Skeletal muscle tissue (tissue), 4 donors: ENCODE measurements around the gene TNIP1. TPM values are rescaled to one million over a fixed set of nuclear protein-coding genes. Genes with fewer than 3 reads are reported as not detected.

Experiments used
- H3K27ac ChIP-seq: one replicate; pipeline ENCODE4 v1.7.0; 2013; ENCODE audit warnings: mild to moderate bottlenecking, low read depth, low read length, inconsistent platforms
- H3K27me3 ChIP-seq, 3 donors: one replicate each; pipeline ENCODE4 v1.7.0; 2013; ENCODE audit warnings: low read length in 3 of 3; ENCODE audit not compliant: control insufficient read depth in 3 of 3, insufficient read depth in 3 of 3
- H3K36me3 ChIP-seq, 3 donors: one replicate each; pipeline ENCODE4 v1.7.0; 2013; ENCODE audit warnings: low read length in 3 of 3; ENCODE audit not compliant: control insufficient read depth in 3 of 3, insufficient read depth in 3 of 3
- H3K4me1 ChIP-seq, 3 donors: one replicate each; pipeline ENCODE4 v1.7.0; 2013; ENCODE audit warnings: low read length in 3 of 3, mild to moderate bottlenecking in 3 of 3; ENCODE audit not compliant: control insufficient read depth in 3 of 3, insufficient read depth in 3 of 3
- H3K4me3 ChIP-seq, 3 donors: one replicate each; pipeline ENCODE4 v1.7.0; 2013; ENCODE audit warnings: low read length in 3 of 3
- H3K9ac ChIP-seq, 3 donors: one replicate each; pipeline ENCODE4 v1.7.0; 2013; ENCODE audit warnings: low read length in 3 of 3, mild to moderate bottlenecking in 3 of 3, moderate library complexity in 2 of 3, low read depth in 1 of 3
- H3K9me3 ChIP-seq, 3 donors: one replicate each; pipeline ENCODE4 v1.7.0; 2013; ENCODE audit warnings: low read length in 3 of 3; ENCODE audit not compliant: control insufficient read depth in 3 of 3
- total RNA-seq: library from RNA; depleted of rRNA; stranded (reverse); fragments of >200 nt; gene quantifications from one replicate; pipeline ENCODE4 v1.2.3, GENCODE V29; 2014
- donor health status: Osteomylitis.

Gene TNIP1
- total RNA-seq, 1 donor from 2014 or later, result 42.8 TPM

GRCh38 chr5:151002250-151002649 is 78.6 kb downstream of the TNIP1 start:
- no peaks in the 10 kb centered on the region for H3K9me3 ChIP-seq
- no peaks in the 10 kb centered on the region for H3K36me3 ChIP-seq
- no peak overlapping the region for H3K27ac ChIP-seq
- peaks cover 32 to 36% (median 33%) of the 10 kb centered on the region in 3 donors for H3K4me1 ChIP-seq
- no peaks in the 10 kb centered on the region for H3K27me3 ChIP-seq
- H3K9ac ChIP-seq, result no peak overlapping the region
- H3K4me3 ChIP-seq, result no peak overlapping the region

- H3K9me3 ChIP-seq, result no peaks in the 10 kb centered on the region
- no peak overlapping the region for H3K9ac ChIP-seq
- H3K4me1 ChIP-seq, result peaks cover 24 to 28% (median 26%) of the 10 kb centered on the region in 3 donors
- no peak overlapping the region for H3K27ac ChIP-seq
- no peaks in the 10 kb centered on the region for H3K27me3 ChIP-seq
- H3K4me3 ChIP-seq, result no peak overlapping the region
- no peaks in the 10 kb centered on the region for H3K36me3 ChIP-seq
Measured at GRCh38 chr5:151001436-151001835, 79.4 kb downstream of the TNIP1 start.

GRCh38 chr5:150999704-151000442 is 81.0 kb downstream of the TNIP1 start:
- no peak overlapping the region for H3K27ac ChIP-seq
- no peaks in the 10 kb centered on the region for H3K27me3 ChIP-seq
- peaks cover 9 to 14% (median 11%) of the 10 kb centered on the region in 3 donors for H3K4me1 ChIP-seq
- no peaks in the 10 kb centered on the region for H3K9me3 ChIP-seq
- H3K36me3 ChIP-seq, result no peaks in the 10 kb centered on the region
- H3K9ac ChIP-seq, result peak overlapping the region in 1 of 3 donors; percentile 41
- peak overlapping the region in 1 of 3 donors; percentile 2 for H3K4me3 ChIP-seq

- H3K27ac ChIP-seq, result no peak overlapping the region
- H3K36me3 ChIP-seq, result no peaks in the 10 kb centered on the region
- H3K27me3 ChIP-seq, result no peaks in the 10 kb centered on the region
- H3K9ac ChIP-seq, result no peak overlapping the region
- H3K9me3 ChIP-seq, result no peaks in the 10 kb centered on the region
- no peak overlapping the region for H3K4me3 ChIP-seq
- H3K4me1 ChIP-seq, result no peaks in the 10 kb centered on the region
Measured at GRCh38 chr5:150993826-150994412, 86.9 kb downstream of the TNIP1 start.

- Histone ChIP-seq H3K36me3 (no peaks in the 10 kb centered on the region), H3K4me1 (no peaks in the 10 kb centered on the region), H3K4me3 (no peak overlapping the region), H3K9ac (no peak overlapping the region), H3K9me3 (no peaks in the 10 kb centered on the region), H3K27me3 (no peaks in the 10 kb centered on the region), H3K27ac (no peak overlapping the region)
Measured at GRCh38 chr5:150993422-150993821, 87.4 kb downstream of the TNIP1 start.

- Histone ChIP-seq H3K36me3 (no peaks in the 10 kb centered on the region), H3K4me3 (no peak overlapping the region), H3K27ac (no peak overlapping the region), H3K4me1 (no peaks in the 10 kb centered on the region), H3K9me3 (no peaks in the 10 kb centered on the region), H3K27me3 (no peaks in the 10 kb centered on the region), H3K9ac (no peak overlapping the region)
Measured at GRCh38 chr5:150992705-150993104, 88.1 kb downstream of the TNIP1 start.

- Histone ChIP-seq H3K36me3 (no peaks in the 10 kb centered on the region), H3K9ac (no peak overlapping the region), H3K4me1 (no peaks in the 10 kb centered on the region)
Measured at GRCh38 chr5:150989695-150990094, 91.1 kb downstream of the TNIP1 start.

GRCh38 chr5:150987746-150988145 is 93.1 kb downstream of the TNIP1 start:
- H3K9me3 ChIP-seq, result no peaks in the 10 kb centered on the region

More at GRCh38 chr5:150989695-150990094, 91.1 kb downstream of the TNIP1 start:
- Histone ChIP-seq H3K9me3 (no peaks in the 10 kb centered on the region), H3K27me3 (no peaks in the 10 kb centered on the region), H3K4me3 (no peak overlapping the region), H3K27ac (no peak overlapping the region)

More at GRCh38 chr5:150987746-150988145, 93.1 kb downstream of the TNIP1 start:
- Histone ChIP-seq H3K36me3 (no peaks in the 10 kb centered on the region), H3K4me3 (no peak overlapping the region), H3K4me1 (no peaks in the 10 kb centered on the region), H3K9ac (no peak overlapping the region), H3K27ac (no peak overlapping the region), H3K27me3 (no peaks in the 10 kb centered on the region)
